Neural cell (in vitro differentiated cells): ENCODE data around the gene MDN1. TPM values are rescaled to one million over a fixed set of nuclear protein-coding genes. Genes with fewer than 3 reads are reported as not detected.
A peak's percentile ranks its signal among the peaks of the same experiment; 100 is the strongest.
"Not testable (repeated sequence)": the region's sequence is repeated elsewhere in the genome, so short reads cannot be mapped to it uniquely, and the experiment has no call there.

Experiments
- H2AFZ ChIP-seq: fragments of 200-600, 300-800 bp; sonication (generic), shearing (Covaris generic); 2 replicates; pipeline ENCODE4 v1.6.0; 2014; ENCODE audit warnings: low read depth, mild to moderate bottlenecking, antibody characterized with exemption, low read length, moderate library complexity
- H3F3A ChIP-seq: fragments of 200-600 bp; shearing (Covaris generic); 2 replicates; pipeline ENCODE4 v1.6.1; 2016; ENCODE audit warnings: mild to moderate bottlenecking, moderate library complexity, mixed read lengths, antibody characterized with exemption, low read length; ENCODE audit not compliant: insufficient read depth, poor library complexity, severe bottlenecking
- H3K27ac ChIP-seq: fragments of 200-600, 300-800 bp; sonication (generic), shearing (Covaris generic); 2 replicates; pipeline ENCODE4 v1.5.1; 2014; ENCODE audit warnings: mild to moderate bottlenecking, low read length, moderate library complexity
- H3K27me3 ChIP-seq: fragments of 300-800, 200-600 bp; sonication (generic), shearing (Covaris generic); 2 replicates; pipeline ENCODE4 v1.6.0; 2014; ENCODE audit warnings: mild to moderate bottlenecking, low read depth, low read length, moderate library complexity; ENCODE audit not compliant: insufficient read depth
- H3K36me3 ChIP-seq: fragments of 300-800, 200-600 bp; sonication (generic), shearing (Covaris generic); 2 replicates; pipeline ENCODE4 v1.5.1; 2014; ENCODE audit warnings: mild to moderate bottlenecking, antibody characterized with exemption, low read length, moderate library complexity; ENCODE audit not compliant: insufficient read depth
- H3K4me2 ChIP-seq: fragments of 300-800, 200-600 bp; sonication (generic), shearing (Covaris generic); 2 replicates; pipeline ENCODE4 v1.6.0; 2014; ENCODE audit warnings: mild to moderate bottlenecking, low read length
- H3K4me3 ChIP-seq: fragments of 300-800, 200-600 bp; sonication (generic), shearing (Covaris generic); 2 replicates; pipeline ENCODE4 v1.5.1; 2014; ENCODE audit warnings: mild to moderate bottlenecking, low read length, moderate library complexity
- H3K79me2 ChIP-seq: fragments of 200-600 bp; shearing (Covaris generic); replicated peaks from 2 replicates; pipeline ENCODE4 v1.6.0; 2014; ENCODE audit warnings: mild to moderate bottlenecking, low read length, moderate library complexity; ENCODE audit not compliant: insufficient read depth
- H3K9ac ChIP-seq: fragments of 300-800, 200-600 bp; sonication (generic), shearing (Covaris generic); 2 replicates; pipeline ENCODE4 v1.6.1; 2016; ENCODE audit warnings: mild to moderate bottlenecking, low read length, mixed read lengths
- H3K9me2 ChIP-seq: fragments of 200-600 bp; shearing (Covaris generic); 2 replicates; pipeline ENCODE4 v1.6.1; 2016; ENCODE audit warnings: mild to moderate bottlenecking, low read length, mixed read lengths; ENCODE audit not compliant: insufficient read depth
- H3K9me3 ChIP-seq: fragments of 200-600, 300-800 bp; sonication (generic), shearing (Covaris generic); 2 replicates; pipeline ENCODE4 v1.6.1; 2016; ENCODE audit warnings: mild to moderate bottlenecking, mixed run types, low read length, moderate library complexity, mixed read lengths
- H4K20me1 ChIP-seq: fragments of 200-600 bp; shearing (Covaris generic); 2 replicates; pipeline ENCODE4 v1.6.1; 2016; ENCODE audit warnings: mild to moderate bottlenecking, mixed run types; ENCODE audit not compliant: insufficient read depth
- CTCF ChIP-seq: fragments of 450-650 bp; IDR thresholded peaks from 2 replicates; pipeline ENCODE4 v1.5.1; 2014; ENCODE audit warnings: antibody characterized with exemption, mild to moderate bottlenecking, moderate library complexity; ENCODE audit not compliant: poor library complexity, severe bottlenecking
- EP300 ChIP-seq: fragments of 450-650 bp; conservative IDR thresholded peaks from 2 replicates; pipeline ENCODE4 v1.6.1; 2014; ENCODE audit warnings: antibody characterized with exemption, mild to moderate bottlenecking, moderate library complexity; ENCODE audit not compliant: poor library complexity, severe bottlenecking
- EZH2 ChIP-seq: fragments of 200-600, 300-800 bp; shearing (Covaris generic), sonication (generic); IDR thresholded peaks from 2 replicates; pipeline ENCODE4 v1.6.1; 2014; ENCODE audit warnings: antibody characterized with exemption, low read length, borderline replicate concordance, mild to moderate bottlenecking; ENCODE audit not compliant: insufficient read depth, poor library complexity, severe bottlenecking
- MXI1 ChIP-seq: fragments of 450-650 bp; conservative IDR thresholded peaks from 2 replicates; pipeline ENCODE4 v1.6.1; 2014; ENCODE audit warnings: antibody characterized with exemption, mild to moderate bottlenecking; ENCODE audit not compliant: poor library complexity, severe bottlenecking
- POLR2AphosphoS5 ChIP-seq: IDR thresholded peaks from 2 replicates; pipeline ENCODE4 v1.6.1; 2012
- RAD21 ChIP-seq: fragments of 450-650 bp; conservative IDR thresholded peaks from 2 replicates; pipeline ENCODE4 v1.6.1; 2014; ENCODE audit warnings: antibody characterized with exemption, mild to moderate bottlenecking, moderate library complexity
- SMC3 ChIP-seq: fragments of 450-650 bp; conservative IDR thresholded peaks from 2 replicates; pipeline ENCODE4 v1.6.1; 2014; ENCODE audit warnings: antibody characterized with exemption, mild to moderate bottlenecking, moderate library complexity; ENCODE audit not compliant: poor library complexity
- TAF1 ChIP-seq: IDR thresholded peaks from 2 replicates; pipeline ENCODE4 v1.6.1; 2012; ENCODE audit warnings: low read depth
- polyA plus RNA-seq: library from polyadenylated mRNA; depleted of rRNA; stranded (reverse); fragments of >200 nt; gene quantifications from 2 replicates; pipeline ENCODE4 v1.2.3, GENCODE V29; 2014
- TF ChIP-seq, protein P1 (sequence below): IDR thresholded peaks from 2 replicates; pipeline ENCODE4 v1.6.1; 2012; ENCODE audit warnings: borderline replicate concordance

Gene MDN1
- polyA plus RNA-seq, 1 donor from 2014 or later = 17.8 TPM

GRCh38 chr6:89637960-89638319 is 181.7 kb downstream of the MDN1 start:
- H3K36me3 ChIP-seq = peaks cover 5% of the 10 kb centered on the region
- H3K9ac ChIP-seq = peak overlapping the region; percentile 89
- peak overlapping the region; percentile 63 for H2AFZ ChIP-seq
- H3K27ac ChIP-seq = peak overlapping the region; percentile 94
- peaks cover 21% of the 10 kb centered on the region for H3K79me2 ChIP-seq
- TF ChIP-seq EP300 = no peak
- no peak for TF ChIP-seq MXI1
- no peak for TF ChIP-seq SMC3
- no peak for TF ChIP-seq POLR2AphosphoS5
- no peak for TF ChIP-seq CTCF
- TF ChIP-seq TAF1 = no peak
- TF ChIP-seq EZH2 = no peak
- TF ChIP-seq, protein P1, sequence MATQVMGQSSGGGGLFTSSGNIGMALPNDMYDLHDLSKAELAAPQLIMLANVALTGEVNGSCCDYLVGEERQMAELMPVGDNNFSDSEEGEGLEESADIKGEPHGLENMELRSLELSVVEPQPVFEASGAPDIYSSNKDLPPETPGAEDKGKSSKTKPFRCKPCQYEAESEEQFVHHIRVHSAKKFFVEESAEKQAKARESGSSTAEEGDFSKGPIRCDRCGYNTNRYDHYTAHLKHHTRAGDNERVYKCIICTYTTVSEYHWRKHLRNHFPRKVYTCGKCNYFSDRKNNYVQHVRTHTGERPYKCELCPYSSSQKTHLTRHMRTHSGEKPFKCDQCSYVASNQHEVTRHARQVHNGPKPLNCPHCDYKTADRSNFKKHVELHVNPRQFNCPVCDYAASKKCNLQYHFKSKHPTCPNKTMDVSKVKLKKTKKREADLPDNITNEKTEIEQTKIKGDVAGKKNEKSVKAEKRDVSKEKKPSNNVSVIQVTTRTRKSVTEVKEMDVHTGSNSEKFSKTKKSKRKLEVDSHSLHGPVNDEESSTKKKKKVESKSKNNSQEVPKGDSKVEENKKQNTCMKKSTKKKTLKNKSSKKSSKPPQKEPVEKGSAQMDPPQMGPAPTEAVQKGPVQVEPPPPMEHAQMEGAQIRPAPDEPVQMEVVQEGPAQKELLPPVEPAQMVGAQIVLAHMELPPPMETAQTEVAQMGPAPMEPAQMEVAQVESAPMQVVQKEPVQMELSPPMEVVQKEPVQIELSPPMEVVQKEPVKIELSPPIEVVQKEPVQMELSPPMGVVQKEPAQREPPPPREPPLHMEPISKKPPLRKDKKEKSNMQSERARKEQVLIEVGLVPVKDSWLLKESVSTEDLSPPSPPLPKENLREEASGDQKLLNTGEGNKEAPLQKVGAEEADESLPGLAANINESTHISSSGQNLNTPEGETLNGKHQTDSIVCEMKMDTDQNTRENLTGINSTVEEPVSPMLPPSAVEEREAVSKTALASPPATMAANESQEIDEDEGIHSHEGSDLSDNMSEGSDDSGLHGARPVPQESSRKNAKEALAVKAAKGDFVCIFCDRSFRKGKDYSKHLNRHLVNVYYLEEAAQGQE = no peak
- TF ChIP-seq RAD21 = no peak
- H3K27me3 ChIP-seq = no peaks in the 10 kb centered on the region
- H3K4me2 ChIP-seq = peak overlapping the region; percentile 88
- H3K9me3 ChIP-seq = no peaks in the 10 kb centered on the region
- H4K20me1 ChIP-seq = no peaks in the 10 kb centered on the region
- H3F3A ChIP-seq = no peaks in the 10 kb centered on the region
- peak overlapping the region; percentile 86 for H3K4me3 ChIP-seq
- H3K9me2 ChIP-seq = no peaks in the 10 kb centered on the region

- H3K9me3 ChIP-seq, H3F3A ChIP-seq, H3K4me3 ChIP-seq, H3K27ac ChIP-seq, H3K36me3 ChIP-seq, H4K20me1 ChIP-seq, H3K4me2 ChIP-seq, H3K9me2 ChIP-seq, H3K9ac ChIP-seq, H2AFZ ChIP-seq, H3K27me3 ChIP-seq: not testable (repeated sequence)
- peaks cover 21% of the 10 kb centered on the region for H3K79me2 ChIP-seq
Observed at GRCh38 chr6:89636412-89636811, 183.2 kb downstream of the MDN1 start.

DNA sequence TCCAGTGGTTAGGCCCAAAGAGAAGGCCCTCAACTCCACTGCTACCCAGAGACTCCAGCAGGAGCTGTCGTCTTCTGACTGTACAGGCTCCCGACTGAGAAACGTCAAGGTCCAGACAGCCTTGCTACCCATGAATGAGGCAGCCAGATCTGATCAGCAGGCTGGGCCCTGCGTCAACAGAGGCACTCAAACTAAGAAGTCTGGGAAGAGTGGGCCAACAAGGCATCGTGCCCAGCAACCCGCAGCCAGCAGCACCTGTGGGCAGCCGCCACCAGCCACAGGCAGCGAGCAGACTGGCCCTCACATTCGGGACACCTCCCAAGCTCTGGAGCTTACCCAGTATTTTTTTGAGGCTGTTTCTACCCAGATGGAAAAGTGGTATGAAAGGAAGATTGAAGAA is 189.1 kb downstream of the MDN1 start:
- Histone ChIP-seq H3K9me2 (no peaks in the 10 kb centered on the region), H3K4me2 (no peak overlapping the region), H3K27ac (no peak overlapping the region), H3K4me3 (no peak overlapping the region), H3F3A (no peaks in the 10 kb centered on the region), H3K36me3 (no peaks in the 10 kb centered on the region), H3K9ac (no peak overlapping the region), H3K79me2 (no peaks in the 10 kb centered on the region), H3K9me3 (no peaks in the 10 kb centered on the region), H3K27me3 (no peaks in the 10 kb centered on the region), H4K20me1 (no peaks in the 10 kb centered on the region), H2AFZ (no peak overlapping the region)
- TF ChIP-seq RAD21 = no peak
- no peak for TF ChIP-seq MXI1
- TF ChIP-seq TAF1 = no peak
- TF ChIP-seq, protein P1 = no peak
- no peak for TF ChIP-seq EZH2
- no peak for TF ChIP-seq POLR2AphosphoS5
- no peak for TF ChIP-seq EP300
- TF ChIP-seq CTCF = no peak
- no peak for TF ChIP-seq SMC3
